HG02943 (cell line): ENCODE measurements around the gene SVEP1.
"Not testable (repeated sequence)": the region's sequence is repeated elsewhere in the genome, so short reads cannot be mapped to it uniquely, and the experiment has no call there.

ENCODE experiments used
- ATAC-seq: cut with Tn5 transposase; IDR thresholded peaks from one replicate; pipeline ENCODE4 v1.9.1; 2021; ENCODE audit warnings: mild to moderate bottlenecking, low read depth, moderate library complexity; ENCODE audit not compliant: unreplicated experiment

Gene SVEP1

GRCh38 chr9:110579034-110579861 is at the start of gene SVEP1:
Gene SVEP1 (minus strand): TSS chr9:110579741. CDS start chr9:110579543, 198 bp downstream.
- ATAC-seq = no peak

GRCh38 chr9:110626101-110626829 is 46.7 kb upstream of the SVEP1 start:
- ATAC-seq = peak; percentile 88

GRCh38 chr9:110623462-110624025 is 44.0 kb upstream of the SVEP1 start:
- ATAC-seq = no peak

GRCh38 chr9:110622368-110622767 is 42.8 kb upstream of the SVEP1 start:
- ATAC-seq = no peak

GRCh38 chr9:110620726-110621125 is 41.2 kb upstream of the SVEP1 start:
- no peak for ATAC-seq

- no peak for ATAC-seq
Measured at GRCh38 chr9:110619831-110620230, 40.3 kb upstream of the SVEP1 start.

- ATAC-seq = no peak
Measured at GRCh38 chr9:110615498-110615897, 36.0 kb upstream of the SVEP1 start.

GRCh38 chr9:110614576-110614975 is 35.0 kb upstream of the SVEP1 start:
- not testable (repeated sequence) for ATAC-seq

GRCh38 chr9:110606179-110606790 is 26.7 kb upstream of the SVEP1 start:
- ATAC-seq = no peak

GRCh38 chr9:110605565-110605964 is 26.0 kb upstream of the SVEP1 start:
- ATAC-seq = no peak

- no peak for ATAC-seq
Measured at GRCh38 chr9:110604171-110604601, 24.6 kb upstream of the SVEP1 start.

- ATAC-seq = no peak
Measured at GRCh38 chr9:110602281-110602680, 22.7 kb upstream of the SVEP1 start.

GRCh38 chr9:110601098-110601497 is 21.6 kb upstream of the SVEP1 start:
- ATAC-seq = no peak

GRCh38 chr9:110599468-110599867 is 19.9 kb upstream of the SVEP1 start:
- no peak for ATAC-seq

- ATAC-seq = no peak
Measured at GRCh38 chr9:110592044-110592830, 12.7 kb upstream of the SVEP1 start.

- ATAC-seq = no peak
Measured at GRCh38 chr9:110591526-110591925, 12.0 kb upstream of the SVEP1 start.

- ATAC-seq = no peak
Measured at GRCh38 chr9:110590816-110591215, 11.3 kb upstream of the SVEP1 start.

GRCh38 chr9:110588296-110588695 is 8.8 kb upstream of the SVEP1 start:
- no peak for ATAC-seq

GRCh38 chr9:110583237-110583636 is 3.7 kb upstream of the SVEP1 start:
- no peak for ATAC-seq

GRCh38 chr9:110582156-110582555 is 2.6 kb upstream of the SVEP1 start:
- no peak for ATAC-seq
